ENCODE measurements around the gene S100A6. TPM values are rescaled to one million over a fixed set of nuclear protein-coding genes. Genes with fewer than 3 reads are reported as not detected.

Gene S100A6
- total RNA-seq (2022; extraction: Qiagen RNA extraction), result 2,947 to 3,960 TPM (median 3,059 TPM) in 5 replicates

GRCh38 chr1:153535242-153536011 is at the start of gene S100A6:
Gene S100A6, minus strand, starts transcription at chr1:153535991. Its CDS starts 652 bp downstream, at chr1:153535339.

GRCh38 chr1:153565529-153566374 is 30.0 kb upstream of the S100A6 start, which contains the start of gene S100A2:
Gene S100A2, minus strand, starts transcription at chr1:153565844. Its CDS starts 1,967 bp downstream, at chr1:153563877.

GRCh38 chr1:153548722-153549688 is 13.2 kb upstream of the S100A6 start, which contains the start of gene S100A3:
Gene S100A3, minus strand, starts transcription at chr1:153549258. Its CDS starts 773 bp downstream, at chr1:153548485.

GRCh38 chr1:153545067-153546055 is 9.6 kb upstream of the S100A6 start, which contains the start of gene S100A4:
Gene S100A4, minus strand, starts transcription at chr1:153545806. Its CDS starts 1,012 bp downstream, at chr1:153544794.

GRCh38 chr1:153540394-153541361 is 4.9 kb upstream of the S100A6 start, which contains the start of gene S100A5:
Gene S100A5, minus strand, starts transcription at chr1:153540934. Its CDS starts 743 bp downstream, at chr1:153540191.

Other genes starting within 250 kb of the S100A6 start
- gene PGLYRP3, start 223.0 kb downstream of the S100A6 start, total RNA-seq (2022; extraction: Qiagen RNA extraction), result not detected in 5 replicates
- not detected in 5 replicates for gene PGLYRP4, start 187.2 kb downstream of the S100A6 start, total RNA-seq (2022; extraction: Qiagen RNA extraction)
- gene S100A9, start 178.1 kb downstream of the S100A6 start, total RNA-seq (2022; extraction: Qiagen RNA extraction), result 0.49 to 0.92 TPM (median 0.54 TPM) in 5 replicates
- not detected in 5 replicates for gene S100A12, start 160.4 kb downstream of the S100A6 start, total RNA-seq (2022; extraction: Qiagen RNA extraction)
- gene S100A8, start 144.9 kb downstream of the S100A6 start, total RNA-seq (2022; extraction: Qiagen RNA extraction), result not detected in 5 replicates
- not detected in 5 replicates for gene S100A7A, start 119.5 kb downstream of the S100A6 start, total RNA-seq (2022; extraction: Qiagen RNA extraction)
- gene S100A7, start 75.3 kb downstream of the S100A6 start, total RNA-seq (2022; extraction: Qiagen RNA extraction), result not detected in 5 replicates
- gene S100A5, start 4.9 kb upstream of the S100A6 start, total RNA-seq (2022; extraction: Qiagen RNA extraction), result 0.50 to 1.9 TPM (median 0.75 TPM) in 5 replicates
- gene S100A4, start 9.8 kb upstream of the S100A6 start, total RNA-seq (2022; extraction: Qiagen RNA extraction), result 1,278 to 1,937 TPM (median 1,356 TPM) in 5 replicates
- gene S100A3, start 13.3 kb upstream of the S100A6 start, total RNA-seq (2022; extraction: Qiagen RNA extraction), result 120 to 134 TPM (median 130 TPM) in 5 replicates
- gene S100A2, start 29.9 kb upstream of the S100A6 start, total RNA-seq (2022; extraction: Qiagen RNA extraction), result 22.8 to 28.7 TPM (median 26.8 TPM) in 5 replicates
- 467 to 520 TPM (median 496 TPM) in 5 replicates for gene S100A16, start 77.1 kb upstream of the S100A6 start, total RNA-seq (2022; extraction: Qiagen RNA extraction)
- 0.21 to 0.50 TPM (median 0.35 TPM) in 5 replicates for gene S100A14, start 80.3 kb upstream of the S100A6 start, total RNA-seq (2022; extraction: Qiagen RNA extraction)
- gene S100A13, start 91.5 kb upstream of the S100A6 start, total RNA-seq (2022; extraction: Qiagen RNA extraction), result 145 to 196 TPM (median 153 TPM) in 5 replicates
- 0.44 to 0.87 TPM (median 0.70 TPM) in 5 replicates for gene S100A1, start 92.4 kb upstream of the S100A6 start, total RNA-seq (2022; extraction: Qiagen RNA extraction)
- 74.8 to 81.8 TPM (median 78.0 TPM) in 5 replicates for gene CHTOP, start 98.1 kb upstream of the S100A6 start, total RNA-seq (2022; extraction: Qiagen RNA extraction)
- gene SNAPIN, start 122.7 kb upstream of the S100A6 start, total RNA-seq (2022; extraction: Qiagen RNA extraction), result 55.1 to 60.1 TPM (median 56.8 TPM) in 5 replicates
- gene ILF2, start 135.0 kb upstream of the S100A6 start, total RNA-seq (2022; extraction: Qiagen RNA extraction), result 274 to 302 TPM (median 282 TPM) in 5 replicates
- 1.6 to 3.2 TPM (median 2.3 TPM) in 5 replicates for gene NPR1, start 142.7 kb upstream of the S100A6 start, total RNA-seq (2022; extraction: Qiagen RNA extraction)
- 14.7 to 23.4 TPM (median 23.0 TPM) in 5 replicates for gene INTS3, start 192.1 kb upstream of the S100A6 start, total RNA-seq (2022; extraction: Qiagen RNA extraction)
- 1.1 to 2.0 TPM (median 1.5 TPM) in 5 replicates for gene SLC27A3, start 239.4 kb upstream of the S100A6 start, total RNA-seq (2022; extraction: Qiagen RNA extraction)

All from A549 treated with dexamethasone at 1 μM for 4 hours (cell line).